Left kidney (tissue), 2 donors: Measurements from ENCODE around the gene CARD11. TPM values are rescaled to one million over a fixed set of nuclear protein-coding genes. Genes with fewer than 3 reads are reported as not detected.

Experiments
- DNase-seq: peaks from one replicate; pipeline ENCODE4 v3.0.0-alpha.2; 2013
- polyA plus RNA-seq: library from polyadenylated mRNA; unstranded; fragments of 120-200 nt; gene quantifications from one replicate; pipeline ENCODE4 v1.2.1, GENCODE V29; 2013; ENCODE audit not compliant: insufficient read length

CARD11 gene
- polyA plus RNA-seq, 1 donor: 1.1 TPM

- no peak for DNase-seq
These were observed 104.3 kb downstream of the CARD11 start for GRCh38 chr7:2939193-2939885.

- no peak for DNase-seq
These were observed 105.0 kb downstream of the CARD11 start for GRCh38 chr7:2938514-2939192.

- no peak for DNase-seq
These were observed 105.8 kb downstream of the CARD11 start for GRCh38 chr7:2937701-2938513.

GRCh38 chr7:2936891-2937580 is 106.6 kb downstream of the CARD11 start:
- no peak for DNase-seq

GRCh38 chr7:2936301-2936700 is 107.4 kb downstream of the CARD11 start:
- DNase-seq: no peak

GRCh38 chr7:2934984-2935740 is 108.5 kb downstream of the CARD11 start:
- DNase-seq: no peak

- DNase-seq: no peak
These were observed 109.4 kb downstream of the CARD11 start for GRCh38 chr7:2934211-2934731.

DNA sequence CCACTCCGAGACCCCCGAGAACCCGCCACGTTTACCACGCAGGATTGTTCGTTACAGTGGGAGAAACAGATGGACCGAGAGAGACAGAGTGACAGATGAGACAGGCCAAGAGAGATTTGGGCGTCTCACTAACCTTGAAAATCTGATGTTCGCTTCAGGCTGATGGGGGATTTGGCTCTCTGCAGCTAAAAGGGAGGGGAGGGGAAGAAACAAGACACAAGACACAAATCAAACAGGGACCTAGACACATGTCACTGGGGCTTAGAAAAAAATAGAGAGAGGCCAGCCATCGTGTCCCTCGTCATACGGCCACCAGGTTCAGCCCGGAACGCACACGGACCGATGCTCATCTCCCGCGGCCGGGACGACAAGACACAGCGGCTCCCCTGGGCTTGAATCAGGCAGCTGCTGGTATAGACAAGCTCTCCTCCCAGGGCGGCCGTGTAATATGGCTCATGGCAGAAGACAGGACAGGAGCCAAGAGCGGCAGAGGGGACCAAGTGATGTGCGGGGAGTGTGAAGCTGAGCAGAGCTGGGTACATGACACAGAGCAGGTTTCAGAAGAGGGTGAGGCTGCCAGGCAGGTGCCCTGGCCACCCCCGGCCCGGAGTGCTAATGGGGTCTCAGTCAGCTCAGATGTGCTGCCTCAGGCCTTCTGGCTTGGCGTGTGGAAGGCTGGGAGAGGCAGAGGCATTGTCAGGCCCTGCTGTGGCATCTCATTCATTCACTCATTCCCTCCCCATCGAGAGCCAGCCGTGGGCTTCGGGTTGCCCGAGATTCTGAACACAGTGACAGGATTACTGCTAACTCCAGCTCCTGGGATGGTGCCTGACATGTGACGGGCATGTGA is 111.0 kb downstream of the CARD11 start:
- no peak for DNase-seq

DNA sequence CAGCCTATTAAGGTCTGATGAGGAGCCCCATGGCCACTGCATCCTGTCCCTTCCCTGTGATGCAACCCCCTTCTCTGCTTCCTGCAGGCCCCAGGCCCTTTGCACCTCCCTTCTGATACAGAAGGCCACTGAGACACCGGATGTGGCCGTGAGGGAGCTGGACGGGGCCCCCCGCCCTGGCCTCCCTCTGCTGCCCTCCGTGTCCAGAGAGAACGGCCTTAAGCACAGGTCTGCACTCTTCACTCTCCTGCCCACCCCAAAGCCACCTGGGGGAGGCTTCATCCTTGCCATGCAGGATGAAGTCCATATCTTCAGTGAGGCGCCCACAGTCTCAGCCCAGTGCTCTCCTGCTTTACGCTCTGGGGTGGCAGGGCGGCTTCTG is 112.6 kb downstream of the CARD11 start:
- no peak for DNase-seq

DNA sequence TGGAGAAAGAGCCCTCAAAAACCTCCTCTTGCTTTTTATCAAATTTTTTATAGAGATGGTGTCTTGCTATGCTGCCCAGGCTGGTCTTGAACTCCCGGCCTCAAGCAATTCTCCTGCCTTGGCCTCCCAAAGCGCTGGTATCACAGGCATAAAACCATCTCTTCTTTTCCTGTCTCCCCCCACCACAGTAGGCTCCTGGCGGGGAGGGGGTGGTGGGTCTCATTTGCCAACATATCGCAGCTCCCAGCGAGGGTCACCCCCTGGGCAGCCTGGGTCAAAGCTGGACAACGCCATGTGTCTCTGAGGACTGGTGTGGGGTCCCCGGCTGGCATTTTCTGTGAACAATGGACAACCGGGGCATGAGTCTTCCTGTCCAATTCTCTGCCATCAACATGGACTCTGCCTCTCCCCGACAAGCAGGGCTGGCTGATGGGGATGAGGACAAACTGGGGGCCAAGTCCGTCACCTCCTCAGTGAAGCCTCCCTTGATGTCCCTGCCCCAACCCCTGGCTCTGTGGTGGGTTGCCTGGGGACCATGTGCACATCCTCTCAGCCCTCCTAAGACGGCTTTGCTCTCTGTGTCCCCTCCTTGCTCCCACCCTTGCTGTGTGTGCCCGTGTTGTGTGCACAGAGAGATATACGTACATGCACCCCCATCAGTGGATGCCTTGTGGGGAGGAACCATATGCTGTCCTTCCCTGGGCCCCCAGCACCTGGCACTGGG is 113.2 kb downstream of the CARD11 start:
- DNase-seq: no peak

DNA sequence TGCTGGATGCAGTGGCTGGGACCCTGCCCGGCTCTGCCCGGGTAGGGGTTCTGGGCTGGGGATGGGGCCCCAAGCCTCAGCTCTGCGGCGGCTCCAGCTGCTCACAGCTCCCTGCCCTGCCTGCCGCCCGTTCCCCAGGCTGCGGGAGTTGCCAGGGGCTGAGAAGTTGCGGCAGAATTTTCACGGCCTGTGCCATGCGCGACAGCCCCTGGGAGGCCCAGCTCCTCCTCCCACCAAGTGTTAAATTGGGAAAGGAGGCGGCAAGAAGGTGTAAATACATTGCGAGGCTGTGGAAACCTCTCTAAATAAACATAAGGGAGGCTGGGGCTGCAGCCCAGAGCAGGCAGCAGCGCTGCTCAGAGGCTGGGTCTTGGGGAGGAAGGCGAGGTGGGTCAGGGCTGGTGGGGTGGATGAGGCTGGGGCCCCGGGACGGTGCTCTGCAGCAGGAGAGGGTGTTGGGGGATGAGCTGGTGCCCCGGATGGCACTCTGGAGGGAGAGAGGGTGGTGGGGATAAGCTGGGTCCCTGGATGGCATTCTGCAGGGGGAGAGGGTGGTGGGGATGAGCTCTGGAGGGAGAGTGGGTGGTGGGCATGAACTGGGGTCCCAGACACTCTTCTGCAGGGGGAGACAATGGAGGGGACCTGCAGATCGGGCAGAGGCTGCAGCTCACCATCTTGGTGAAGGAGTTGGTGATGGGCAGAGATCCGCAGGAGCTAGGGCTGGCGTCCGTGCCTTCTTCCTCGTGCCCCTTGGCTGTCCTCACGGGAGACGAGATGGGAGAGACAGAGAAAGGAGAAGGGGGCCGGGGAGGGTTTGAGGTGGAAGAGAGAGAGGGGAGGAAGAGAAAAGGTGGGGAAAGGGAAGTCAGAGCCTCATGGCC is 114.1 kb downstream of the CARD11 start:
- DNase-seq: no peak

- DNase-seq: no peak
These were observed 114.9 kb downstream of the CARD11 start for GRCh38 chr7:2928613-2929311.

DNA sequence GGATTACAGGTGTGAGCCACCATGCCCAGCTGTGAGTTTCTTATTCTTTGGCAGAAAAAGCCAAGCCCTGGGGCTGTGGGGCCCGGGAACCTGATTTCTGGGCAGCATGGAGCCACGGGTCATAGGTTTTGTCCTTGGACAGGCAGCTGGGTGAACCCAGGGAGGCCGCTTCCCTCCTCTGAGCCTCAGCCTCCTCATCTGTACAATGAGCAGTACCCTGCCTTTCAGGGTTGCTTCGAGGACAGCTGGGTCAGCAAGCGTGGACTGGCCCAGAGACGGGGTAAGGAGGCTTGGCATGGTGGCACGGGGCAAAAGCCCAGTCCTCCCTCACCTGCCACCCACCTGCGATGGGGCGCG is 115.4 kb downstream of the CARD11 start:
- DNase-seq: no peak

DNA sequence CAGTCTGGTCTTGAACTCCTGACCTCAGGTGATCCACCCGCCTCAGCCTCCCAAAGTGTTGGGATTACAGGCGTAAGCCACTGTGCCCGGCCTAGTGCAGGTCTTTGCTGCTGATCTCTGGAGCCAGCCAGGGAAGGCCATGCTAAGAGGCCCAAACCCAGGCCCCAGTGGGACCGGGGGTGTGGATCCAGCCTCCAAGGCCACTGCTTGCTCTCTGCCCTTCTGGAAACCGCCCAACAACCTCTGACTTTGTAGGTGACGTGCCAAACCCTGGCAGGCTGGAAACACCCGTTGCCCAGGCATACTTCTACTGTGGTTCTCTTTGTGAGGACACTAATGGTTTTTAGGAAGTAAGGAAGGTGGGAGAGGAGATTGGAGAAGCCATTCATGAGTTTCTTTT is 116.1 kb downstream of the CARD11 start:
- DNase-seq: no peak

DNA sequence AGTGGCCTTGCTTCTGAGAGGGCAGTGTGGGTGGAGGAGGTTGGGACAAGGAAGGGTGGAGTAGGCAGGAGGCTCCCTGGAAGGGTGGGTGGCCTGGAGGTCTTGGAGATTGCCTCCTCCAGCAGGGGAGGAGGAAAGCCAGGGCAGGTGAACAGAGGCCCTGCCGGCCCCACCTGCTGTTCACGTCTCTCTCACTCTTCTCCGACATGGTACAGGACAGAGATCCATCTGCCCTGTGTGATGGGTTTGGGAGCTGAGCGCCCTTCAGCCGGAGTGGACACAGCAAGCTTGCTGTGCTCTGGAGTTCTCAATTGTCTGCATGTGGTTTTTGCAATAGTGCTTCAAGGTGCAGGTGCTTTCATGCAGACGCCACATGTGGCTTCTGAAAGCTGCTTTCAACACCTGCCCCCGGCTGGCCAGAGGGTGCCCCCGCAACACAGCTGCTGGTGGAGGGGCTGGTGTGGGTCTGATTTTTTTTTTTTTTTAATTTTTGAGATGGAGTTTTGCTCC is 116.7 kb downstream of the CARD11 start:
- no peak for DNase-seq

- DNase-seq: no peak
These were observed 117.4 kb downstream of the CARD11 start for GRCh38 chr7:2926120-2926895.
